Right forelimb (tissue), 1 donor: ENCODE measurements around the gene PRSS22.

Source experiments
- DNase-seq: peaks from one replicate; pipeline ENCODE4 v3.0.0-alpha.2; 2018

The PRSS22 gene

DNA sequence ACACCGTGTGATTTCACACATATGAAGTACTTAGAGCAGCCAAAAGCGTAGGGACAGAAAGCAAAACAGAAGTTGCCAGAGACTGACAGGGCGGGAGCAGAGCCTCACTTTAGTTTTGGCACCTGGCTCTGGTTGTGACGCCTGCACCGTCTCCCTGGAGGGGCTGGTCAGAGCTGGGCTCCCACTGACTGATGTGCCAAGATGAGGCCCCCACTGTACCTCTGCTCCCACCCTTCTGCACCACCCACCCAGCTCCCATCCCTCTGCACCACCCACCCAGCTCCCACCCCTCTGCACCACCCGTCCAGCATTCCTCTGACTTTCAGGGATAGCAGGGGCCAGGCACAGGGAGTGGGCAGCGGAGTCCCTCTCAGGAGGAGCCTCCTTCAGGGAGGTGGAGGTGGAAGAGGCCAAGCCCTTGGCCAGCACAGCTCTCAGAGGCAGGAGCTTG, 44.2 kb downstream of the PRSS22 start:
- no peak for DNase-seq

GRCh38 chr16:2811703-2812471, 46.1 kb downstream of the PRSS22 start:
- no peak for DNase-seq

DNA sequence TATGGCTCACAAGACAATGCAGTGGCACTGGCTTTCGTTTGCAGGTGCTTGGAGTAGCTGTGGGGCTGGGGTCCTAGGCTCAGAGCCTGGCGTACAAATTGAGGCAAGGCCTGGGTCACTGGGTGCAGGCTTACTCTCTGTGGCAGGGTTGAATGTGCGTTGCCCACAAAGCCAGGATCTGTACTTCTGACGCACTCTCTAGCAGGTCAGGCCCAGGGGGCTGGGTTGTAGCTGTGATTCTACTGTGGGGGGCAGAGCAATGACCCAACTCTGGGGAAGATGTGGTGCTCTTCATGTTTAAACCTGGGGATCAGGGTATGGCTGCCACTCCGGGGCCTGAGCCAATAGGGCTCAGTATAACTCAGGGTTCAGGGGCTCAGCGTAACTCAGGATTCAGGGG, 47.3 kb downstream of the PRSS22 start:
- DNase-seq: no peak

DNA sequence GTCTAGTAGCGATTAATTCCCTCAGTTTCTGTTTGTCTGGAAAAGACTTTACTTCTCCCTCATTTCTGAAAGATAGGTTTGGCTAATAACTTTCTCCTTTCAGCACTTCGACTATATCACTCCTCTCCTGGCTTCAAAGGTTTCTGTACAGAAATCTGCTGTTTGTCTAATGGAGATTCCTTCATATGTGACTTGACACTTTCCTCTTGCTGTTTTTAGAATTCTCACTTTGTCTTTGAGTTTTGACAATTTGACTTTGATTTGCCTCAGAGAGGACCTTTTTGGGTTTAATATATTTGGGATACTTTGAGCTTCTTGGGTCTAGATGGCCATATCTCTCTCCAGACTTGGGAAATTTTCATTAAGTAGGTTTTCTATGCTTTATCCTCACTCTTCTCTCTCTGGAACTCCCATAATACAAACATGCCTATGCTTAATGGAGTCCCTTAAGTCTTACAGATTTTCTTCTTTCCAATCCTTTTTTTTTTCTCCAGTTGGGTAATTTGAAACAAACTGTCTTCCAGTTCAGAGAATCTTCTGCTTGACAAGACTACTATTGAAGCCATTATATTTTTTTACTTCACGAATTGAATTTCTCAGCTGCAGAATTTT, 48.7 kb downstream of the PRSS22 start:
- no peak for DNase-seq

GRCh38 chr16:2808181-2808580, 49.8 kb downstream of the PRSS22 start:
- DNase-seq: no peak

DNA sequence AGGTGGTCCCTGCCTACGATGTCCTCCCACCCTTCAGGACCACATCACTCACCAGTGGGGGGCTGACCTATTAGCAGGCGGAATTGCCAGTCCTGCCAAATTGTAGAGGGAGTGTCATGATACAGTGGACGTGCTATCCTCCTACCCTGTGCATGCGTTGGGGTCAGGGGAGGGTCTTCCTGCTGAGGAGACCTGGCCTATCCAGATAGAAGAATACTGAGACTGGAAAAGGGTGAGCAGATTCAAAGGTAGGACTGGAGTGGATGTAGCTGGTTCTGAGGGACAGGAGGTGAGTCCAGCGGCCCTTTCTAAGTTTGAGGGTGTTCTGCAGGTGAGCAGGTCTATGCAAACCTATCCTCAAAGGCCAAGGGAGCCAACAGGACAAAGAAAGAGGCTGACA, 51.7 kb downstream of the PRSS22 start:
- no peak for DNase-seq

DNA sequence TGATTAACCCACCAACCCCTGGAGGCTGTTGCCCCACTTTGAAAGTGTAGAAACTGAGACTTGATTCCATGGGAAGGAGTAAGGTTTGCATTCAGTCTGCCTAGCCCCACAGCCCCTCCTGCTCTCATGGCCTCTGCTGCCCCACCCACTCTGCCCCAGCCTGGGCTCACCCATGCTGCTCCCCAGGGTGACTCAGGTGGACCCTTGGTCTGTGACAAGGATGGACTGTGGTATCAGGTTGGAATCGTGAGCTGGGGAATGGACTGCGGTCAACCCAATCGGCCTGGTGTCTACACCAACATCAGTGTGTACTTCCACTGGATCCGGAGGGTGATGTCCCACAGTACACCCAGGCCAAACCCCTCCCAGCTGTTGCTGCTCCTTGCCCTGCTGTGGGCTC, 53.2 kb downstream of the PRSS22 start:
- DNase-seq: no peak

GRCh38 chr16:2803545-2804195, 54.3 kb downstream of the PRSS22 start:
- DNase-seq: no peak
